C4-2B (cell line): Measurements from ENCODE around the gene AGPAT4.

Experiments
- ZFX ChIP-seq: fragments of 450-650 bp; IDR thresholded peaks from 2 replicates; pipeline ENCODE4 v1.6.1; 2017
- TF ChIP-seq, protein P1 (sequence below): fragments of 450-650 bp; conservative IDR thresholded peaks from 2 replicates; pipeline ENCODE4 v1.5.1; 2017; ENCODE audit warnings: mild to moderate bottlenecking

DNA sequence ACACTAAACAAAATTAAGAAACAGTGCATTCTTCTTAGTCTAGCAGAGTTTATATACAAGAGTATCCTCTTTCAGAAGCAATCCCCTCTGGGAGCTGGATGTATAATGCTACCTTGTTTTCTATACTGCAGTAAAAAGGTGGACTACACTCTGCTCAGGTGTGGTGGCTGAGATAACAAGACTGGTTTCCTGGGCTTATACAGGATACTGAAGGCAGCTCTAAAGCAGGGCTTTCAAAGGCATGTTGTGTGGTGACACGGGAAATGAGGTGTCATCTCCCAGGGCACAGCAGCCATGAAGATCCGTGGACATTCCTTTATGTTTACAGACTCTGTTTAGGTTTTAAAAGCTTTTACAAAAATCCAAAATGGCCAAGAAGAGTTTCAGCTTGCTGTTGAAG lies 145.6 kb downstream of the AGPAT4 start:
- TF ChIP-seq, protein P1, sequence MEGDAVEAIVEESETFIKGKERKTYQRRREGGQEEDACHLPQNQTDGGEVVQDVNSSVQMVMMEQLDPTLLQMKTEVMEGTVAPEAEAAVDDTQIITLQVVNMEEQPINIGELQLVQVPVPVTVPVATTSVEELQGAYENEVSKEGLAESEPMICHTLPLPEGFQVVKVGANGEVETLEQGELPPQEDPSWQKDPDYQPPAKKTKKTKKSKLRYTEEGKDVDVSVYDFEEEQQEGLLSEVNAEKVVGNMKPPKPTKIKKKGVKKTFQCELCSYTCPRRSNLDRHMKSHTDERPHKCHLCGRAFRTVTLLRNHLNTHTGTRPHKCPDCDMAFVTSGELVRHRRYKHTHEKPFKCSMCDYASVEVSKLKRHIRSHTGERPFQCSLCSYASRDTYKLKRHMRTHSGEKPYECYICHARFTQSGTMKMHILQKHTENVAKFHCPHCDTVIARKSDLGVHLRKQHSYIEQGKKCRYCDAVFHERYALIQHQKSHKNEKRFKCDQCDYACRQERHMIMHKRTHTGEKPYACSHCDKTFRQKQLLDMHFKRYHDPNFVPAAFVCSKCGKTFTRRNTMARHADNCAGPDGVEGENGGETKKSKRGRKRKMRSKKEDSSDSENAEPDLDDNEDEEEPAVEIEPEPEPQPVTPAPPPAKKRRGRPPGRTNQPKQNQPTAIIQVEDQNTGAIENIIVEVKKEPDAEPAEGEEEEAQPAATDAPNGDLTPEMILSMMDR = no peak
- no peak for TF ChIP-seq ZFX
